Left ventricle myocardium inferior (tissue), 1 donor: ENCODE results near the gene MBD5. TPM values are rescaled to one million over a fixed set of nuclear protein-coding genes. Genes with fewer than 3 reads are reported as not detected.

ENCODE experiments used
- DNase-seq: peaks from one replicate; pipeline ENCODE4 v3.0.0-alpha.2; 2020
- H3K27ac ChIP-seq: fragments of 200-600 bp; replicated peaks from 2 replicates; pipeline ENCODE4 v1.8.0; 2021
- H3K27me3 ChIP-seq: fragments of 200-600 bp; 2 replicates; pipeline ENCODE4 v1.8.0; 2021; ENCODE audit warnings: low read depth
- H3K36me3 ChIP-seq: fragments of 200-600 bp; 2 replicates; pipeline ENCODE4 v1.8.0; 2021
- H3K4me1 ChIP-seq: fragments of 200-600 bp; 2 replicates; pipeline ENCODE4 v1.8.0; 2021
- H3K4me3 ChIP-seq: fragments of 200-600 bp; 2 replicates; pipeline ENCODE4 v1.8.0; 2021; ENCODE audit warnings: mild to moderate bottlenecking, moderate library complexity
- H3K9me3 ChIP-seq: fragments of 200-600 bp; replicated peaks from 2 replicates; pipeline ENCODE4 v1.8.0; 2021
- intact Hi-C: fragments of 100-400 bp; cut with micrococcal nuclease; formaldehyde crosslinking; loops from one replicate; pipeline ENCODE4 v1.11.0; 2022
- total RNA-seq: library from RNA; stranded (reverse); fragmentation: NEBNext Ultra II Directional; extraction: Animal tissue kit (Norgen Biotek cat#: 25700); gene quantifications from one replicate; pipeline ENCODE4 v1.2.1, GENCODE V29; 2021
- TF ChIP-seq, protein P1 (sequence below): fragments of 200-600 bp; IDR thresholded peaks from 2 replicates; pipeline ENCODE4 v1.8.0; 2021; ENCODE audit warnings: antibody characterized with exemption, mild to moderate bottlenecking, borderline replicate concordance
- donor health status: DM: no; HTN: yes; CAD: no; lungs with severe emphysema.

Gene MBD5
- total RNA-seq, 1 donor from 2014 or later = 21.9 TPM

DNA sequence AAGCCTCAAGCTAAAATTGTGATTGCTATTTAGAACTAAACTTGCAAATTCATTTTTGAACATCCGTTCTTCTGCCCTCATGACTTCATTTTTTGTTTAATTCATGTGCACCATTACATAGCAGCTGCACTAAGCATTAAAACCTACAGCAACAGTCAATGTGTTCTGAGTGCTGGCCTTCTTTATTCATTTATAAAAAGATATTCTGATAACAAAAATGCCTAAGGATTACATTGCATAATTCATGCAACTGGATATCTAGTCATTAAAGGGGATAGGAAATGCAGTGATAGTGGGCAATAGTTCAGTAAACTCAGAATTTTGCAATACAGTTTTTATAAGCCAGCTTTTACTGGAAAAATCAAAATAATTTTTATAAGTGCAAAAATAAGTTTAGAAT lies 329.3 kb downstream of the MBD5 start:
- Histone ChIP-seq H3K4me1 (no peaks in the 10 kb centered on the region), H3K36me3 (no peaks in the 10 kb centered on the region), H3K9me3 (peaks cover 23% of the 10 kb centered on the region), H3K4me3 (no peak overlapping the region), H3K27me3 (no peaks in the 10 kb centered on the region), H3K27ac (no peak overlapping the region)
- intact Hi-C loops = no loop called here
- TF ChIP-seq, protein P1, sequence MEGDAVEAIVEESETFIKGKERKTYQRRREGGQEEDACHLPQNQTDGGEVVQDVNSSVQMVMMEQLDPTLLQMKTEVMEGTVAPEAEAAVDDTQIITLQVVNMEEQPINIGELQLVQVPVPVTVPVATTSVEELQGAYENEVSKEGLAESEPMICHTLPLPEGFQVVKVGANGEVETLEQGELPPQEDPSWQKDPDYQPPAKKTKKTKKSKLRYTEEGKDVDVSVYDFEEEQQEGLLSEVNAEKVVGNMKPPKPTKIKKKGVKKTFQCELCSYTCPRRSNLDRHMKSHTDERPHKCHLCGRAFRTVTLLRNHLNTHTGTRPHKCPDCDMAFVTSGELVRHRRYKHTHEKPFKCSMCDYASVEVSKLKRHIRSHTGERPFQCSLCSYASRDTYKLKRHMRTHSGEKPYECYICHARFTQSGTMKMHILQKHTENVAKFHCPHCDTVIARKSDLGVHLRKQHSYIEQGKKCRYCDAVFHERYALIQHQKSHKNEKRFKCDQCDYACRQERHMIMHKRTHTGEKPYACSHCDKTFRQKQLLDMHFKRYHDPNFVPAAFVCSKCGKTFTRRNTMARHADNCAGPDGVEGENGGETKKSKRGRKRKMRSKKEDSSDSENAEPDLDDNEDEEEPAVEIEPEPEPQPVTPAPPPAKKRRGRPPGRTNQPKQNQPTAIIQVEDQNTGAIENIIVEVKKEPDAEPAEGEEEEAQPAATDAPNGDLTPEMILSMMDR = no peak
- no peak for DNase-seq

DNA sequence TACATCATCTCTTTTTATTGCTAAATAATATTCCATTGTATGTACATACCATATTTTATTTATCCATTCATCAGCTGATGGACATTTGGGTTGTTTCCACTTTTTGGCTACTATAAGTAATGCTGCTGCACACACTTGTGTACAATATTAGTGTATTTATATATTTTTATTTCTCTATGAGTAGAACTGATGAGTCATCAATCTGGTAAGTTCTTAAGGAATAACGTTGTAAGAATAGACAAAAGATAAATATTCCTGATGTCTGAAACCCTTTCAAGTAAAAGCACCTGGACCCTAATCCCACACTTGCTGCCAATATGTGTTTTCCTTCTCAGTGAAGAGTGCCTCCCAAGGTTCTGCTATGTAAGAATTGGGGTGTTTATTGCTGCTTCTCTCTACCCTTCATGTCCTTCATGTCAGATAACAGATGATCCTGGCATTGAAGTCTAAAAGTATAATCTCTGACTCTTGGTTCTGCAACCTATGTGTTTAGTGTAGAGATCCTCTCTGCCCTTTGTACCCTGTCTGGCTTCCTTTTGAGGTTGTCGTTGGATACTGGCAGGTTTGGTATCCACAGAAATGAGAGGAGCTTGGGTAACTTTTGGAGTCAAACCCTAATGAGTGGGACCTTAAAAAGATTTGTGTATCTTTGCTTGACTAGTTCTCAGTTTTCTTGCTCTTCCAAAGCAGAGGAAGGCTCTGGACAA lies 330.7 kb downstream of the MBD5 start:
- Histone ChIP-seq H3K9me3 (peaks cover 29% of the 10 kb centered on the region), H3K27ac (no peak overlapping the region), H3K27me3 (no peaks in the 10 kb centered on the region), H3K36me3 (no peaks in the 10 kb centered on the region), H3K4me1 (no peaks in the 10 kb centered on the region), H3K4me3 (no peak overlapping the region)
- TF ChIP-seq, protein P1 = no peak
- no peak for DNase-seq
- intact Hi-C loops = no loop called here

DNA sequence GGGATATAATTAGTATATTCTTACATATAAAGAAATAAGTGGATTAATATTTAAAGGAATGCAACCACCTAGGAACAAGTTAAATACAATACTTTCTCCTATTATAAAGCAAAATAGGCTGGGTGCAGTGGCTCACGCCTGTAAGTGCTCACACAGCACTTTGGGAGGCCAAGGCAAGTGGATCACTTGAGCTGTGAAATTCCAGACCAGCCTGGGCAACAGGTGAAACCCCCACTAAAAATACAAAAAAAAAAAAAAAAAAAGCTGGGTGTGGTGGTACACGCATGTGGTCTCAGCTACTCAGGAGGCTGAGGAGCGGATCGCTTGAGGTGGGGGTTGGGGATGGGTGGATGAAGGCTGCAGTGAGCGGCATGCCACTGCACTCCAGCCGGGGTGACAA lies 337.5 kb downstream of the MBD5 start:
- Histone ChIP-seq H3K4me1 (no peaks in the 10 kb centered on the region), H3K9me3 (peaks cover 21% of the 10 kb centered on the region), H3K36me3 (no peaks in the 10 kb centered on the region), H3K27me3 (no peaks in the 10 kb centered on the region), H3K27ac (no peak overlapping the region), H3K4me3 (no peak overlapping the region)
- intact Hi-C loops = no loop called here
- TF ChIP-seq, protein P1 = no peak
- DNase-seq = no peak

DNA sequence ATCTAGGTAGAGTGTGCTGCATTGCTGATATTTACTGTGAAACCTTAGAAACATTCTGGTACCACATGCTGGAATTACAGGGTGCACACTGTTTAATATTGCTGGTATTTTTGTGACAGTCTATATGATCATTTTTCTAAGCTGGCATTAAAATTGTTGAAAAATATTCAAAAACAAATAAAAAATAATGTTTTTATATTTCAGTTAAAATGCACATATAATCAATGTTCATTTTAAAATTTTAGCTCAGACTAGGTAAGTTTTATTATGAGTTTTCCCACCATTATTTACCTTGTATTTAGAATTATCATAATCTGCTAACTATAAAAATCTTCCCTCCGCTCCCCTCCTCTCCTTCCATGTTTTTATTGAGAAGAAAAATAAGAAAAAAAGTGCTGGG lies 339.8 kb downstream of the MBD5 start:
- intact Hi-C loops = no loop called here
- Histone ChIP-seq H3K27ac (no peak overlapping the region), H3K27me3 (no peaks in the 10 kb centered on the region), H3K4me1 (no peaks in the 10 kb centered on the region), H3K36me3 (no peaks in the 10 kb centered on the region), H3K4me3 (no peak overlapping the region), H3K9me3 (peaks cover 2% of the 10 kb centered on the region)
- DNase-seq = no peak
- TF ChIP-seq, protein P1 = no peak

DNA sequence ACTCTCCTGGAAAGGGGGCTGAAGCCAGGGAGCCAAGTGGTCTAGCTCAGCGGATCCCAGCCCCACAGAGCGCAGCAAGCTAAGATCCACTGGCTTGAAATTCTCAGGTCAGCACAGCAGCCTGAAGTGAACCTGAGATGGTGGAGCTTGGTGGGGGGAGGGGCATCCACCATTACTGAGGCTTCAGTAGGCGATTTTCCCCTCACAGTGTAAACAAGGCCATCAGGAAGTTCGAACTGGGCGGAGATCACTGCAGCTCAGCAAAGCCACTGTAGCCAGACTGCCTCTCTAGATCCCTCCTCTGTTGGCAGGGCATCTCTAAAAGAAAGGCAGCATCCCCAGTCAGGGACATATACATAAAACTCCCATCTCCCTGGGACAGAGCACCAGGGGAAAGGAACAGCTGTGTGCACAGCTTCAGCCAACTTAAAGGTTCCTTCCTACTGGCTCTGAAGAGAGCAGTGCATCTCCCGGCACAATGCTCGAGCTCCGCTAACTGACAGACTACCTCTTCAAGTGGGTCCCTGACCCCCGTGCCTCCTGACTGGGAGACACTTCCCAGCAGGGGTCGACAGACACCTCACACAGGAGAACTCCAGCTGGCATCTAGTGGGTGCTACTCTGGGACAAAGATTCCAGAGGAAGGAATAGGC lies 341.4 kb downstream of the MBD5 start:
- H3K9me3 ChIP-seq = no peaks in the 10 kb centered on the region
- TF ChIP-seq, protein P1 = no peak
- no peak overlapping the region for H3K4me3 ChIP-seq
- H3K27ac ChIP-seq = no peak overlapping the region
- DNase-seq = no peak
- intact Hi-C loops = no loop called here
- H3K4me1 ChIP-seq = no peaks in the 10 kb centered on the region
- H3K36me3 ChIP-seq = no peaks in the 10 kb centered on the region
- no peaks in the 10 kb centered on the region for H3K27me3 ChIP-seq
